ENCODE results near the gene GDE1.

GDE1 gene

DNA sequence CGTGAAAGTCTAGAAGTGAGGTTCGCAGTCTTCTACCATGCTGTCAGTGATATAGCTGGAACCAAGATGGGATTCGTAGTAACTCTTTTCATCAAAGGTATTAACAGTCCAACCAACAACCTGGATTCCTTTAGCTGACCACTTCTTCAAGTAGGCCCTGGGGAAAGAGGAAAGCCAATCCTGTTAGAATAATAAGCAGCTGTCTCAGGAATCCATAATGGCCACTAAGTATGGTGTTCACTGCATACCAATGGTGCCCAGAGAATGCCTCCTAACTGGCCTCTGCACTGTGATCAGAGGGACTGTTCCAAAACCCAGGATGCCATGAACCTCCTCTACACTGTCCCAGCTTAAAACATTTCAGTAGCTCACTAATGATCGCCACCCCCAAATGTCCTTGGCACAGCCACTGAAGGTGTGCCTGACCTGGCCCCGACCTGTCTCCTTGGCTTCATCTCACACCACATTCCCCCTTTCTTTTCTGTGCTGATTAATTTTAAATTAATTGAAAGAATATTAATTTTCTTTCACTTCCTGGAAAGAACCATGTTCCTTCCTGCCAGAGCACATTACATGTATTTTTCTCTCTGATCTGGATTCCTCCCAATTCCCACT, 18.3 kb downstream of the GDE1 start:
- no peak for DNase-seq (ENCODE audit: low read depth)
- TF ChIP-seq MYC (IDR thresholded peaks at IDR 0.05; ENCODE audit: low read depth, low read length) (no peak), POLR2A (IDR thresholded peaks at IDR 0.05; ENCODE audit: extremely low read depth, insufficient read length) (no peak)
- TF ChIP-seq, protein P1, sequence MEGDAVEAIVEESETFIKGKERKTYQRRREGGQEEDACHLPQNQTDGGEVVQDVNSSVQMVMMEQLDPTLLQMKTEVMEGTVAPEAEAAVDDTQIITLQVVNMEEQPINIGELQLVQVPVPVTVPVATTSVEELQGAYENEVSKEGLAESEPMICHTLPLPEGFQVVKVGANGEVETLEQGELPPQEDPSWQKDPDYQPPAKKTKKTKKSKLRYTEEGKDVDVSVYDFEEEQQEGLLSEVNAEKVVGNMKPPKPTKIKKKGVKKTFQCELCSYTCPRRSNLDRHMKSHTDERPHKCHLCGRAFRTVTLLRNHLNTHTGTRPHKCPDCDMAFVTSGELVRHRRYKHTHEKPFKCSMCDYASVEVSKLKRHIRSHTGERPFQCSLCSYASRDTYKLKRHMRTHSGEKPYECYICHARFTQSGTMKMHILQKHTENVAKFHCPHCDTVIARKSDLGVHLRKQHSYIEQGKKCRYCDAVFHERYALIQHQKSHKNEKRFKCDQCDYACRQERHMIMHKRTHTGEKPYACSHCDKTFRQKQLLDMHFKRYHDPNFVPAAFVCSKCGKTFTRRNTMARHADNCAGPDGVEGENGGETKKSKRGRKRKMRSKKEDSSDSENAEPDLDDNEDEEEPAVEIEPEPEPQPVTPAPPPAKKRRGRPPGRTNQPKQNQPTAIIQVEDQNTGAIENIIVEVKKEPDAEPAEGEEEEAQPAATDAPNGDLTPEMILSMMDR (IDR thresholded peaks at IDR 0.05; ENCODE audit: low read depth, low read length) = no peak
- TF ChIP-seq, protein P2, sequence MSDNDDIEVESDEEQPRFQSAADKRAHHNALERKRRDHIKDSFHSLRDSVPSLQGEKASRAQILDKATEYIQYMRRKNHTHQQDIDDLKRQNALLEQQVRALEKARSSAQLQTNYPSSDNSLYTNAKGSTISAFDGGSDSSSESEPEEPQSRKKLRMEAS (IDR thresholded peaks at IDR 0.05; ENCODE audit: low read depth, low read length) = no peak
- no peak overlapping the region for H3K4me3 ChIP-seq (ENCODE audit: low read depth, low read length)

DNA sequence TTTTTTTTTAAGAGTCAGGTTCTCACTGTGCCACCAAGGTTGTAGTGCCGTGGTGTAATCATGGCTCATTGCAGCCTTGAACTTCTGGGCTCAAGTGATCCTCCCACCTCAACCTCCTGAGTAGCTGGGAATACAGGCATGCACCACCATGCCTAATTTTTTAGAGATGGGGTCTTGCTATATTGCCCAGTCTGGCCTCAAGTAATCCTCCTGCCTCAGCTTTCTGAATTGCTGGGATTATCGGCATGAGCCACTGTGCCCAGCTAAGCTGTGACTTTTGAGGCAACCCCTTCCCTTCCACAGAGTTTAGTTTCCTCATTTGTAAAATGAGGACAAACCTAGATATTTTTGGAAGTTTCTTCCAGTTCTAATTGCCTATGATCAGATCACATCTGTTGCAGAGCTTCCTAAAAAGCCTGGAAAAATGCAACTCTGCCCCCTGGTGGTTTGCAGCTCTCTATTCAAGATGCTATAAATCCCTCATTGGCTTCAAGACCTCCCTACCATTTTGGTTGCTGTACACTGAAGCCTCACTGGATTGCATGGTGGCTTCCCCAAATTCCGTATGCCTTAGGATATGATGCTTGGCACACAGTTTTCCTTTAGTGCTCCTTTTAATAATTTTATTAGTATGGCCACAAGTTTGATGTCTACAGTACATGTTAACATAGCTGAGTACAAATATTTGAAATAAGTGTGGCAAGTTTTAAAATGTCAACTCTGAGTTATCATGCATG, 19.3 kb downstream of the GDE1 start:
- no peak overlapping the region for H3K4me3 ChIP-seq (ENCODE audit: low read depth, low read length)
- DNase-seq (ENCODE audit: low read depth) = peak; percentile 79
- TF ChIP-seq, protein P2 (IDR thresholded peaks at IDR 0.05; ENCODE audit: low read depth, low read length) = no peak
- TF ChIP-seq, protein P1 (IDR thresholded peaks at IDR 0.05; ENCODE audit: low read depth, low read length) = peak; percentile 73

DNA sequence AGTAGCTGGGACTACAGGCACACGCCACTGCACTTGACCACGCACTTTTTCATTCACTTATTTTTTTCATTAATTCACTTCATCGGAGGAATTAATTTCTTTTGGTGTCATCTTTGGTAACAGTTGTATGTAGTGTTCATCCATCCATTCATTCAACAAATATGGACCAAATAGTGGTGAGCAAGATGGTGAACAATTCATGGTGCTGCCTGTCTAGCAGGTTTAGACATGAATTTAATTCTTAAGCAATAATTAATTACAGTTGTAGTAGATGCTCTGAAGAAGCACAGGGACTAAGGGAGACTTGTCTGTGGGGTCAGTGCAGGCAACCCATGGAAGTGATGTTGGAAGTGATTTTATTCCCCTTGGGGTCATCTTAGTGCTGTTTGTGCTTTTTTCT, 22.4 kb downstream of the GDE1 start:
- DNase-seq (ENCODE audit: low read depth) = no peak
- TF ChIP-seq POLR2A (IDR thresholded peaks at IDR 0.05; ENCODE audit: extremely low read depth, insufficient read length) (no peak), MYC (IDR thresholded peaks at IDR 0.05; ENCODE audit: low read depth, low read length) (no peak)
- TF ChIP-seq, protein P2 (IDR thresholded peaks at IDR 0.05; ENCODE audit: low read depth, low read length) = no peak
- TF ChIP-seq, protein P1 (IDR thresholded peaks at IDR 0.05; ENCODE audit: low read depth, low read length) = no peak
- no peak overlapping the region for H3K4me3 ChIP-seq (ENCODE audit: low read depth, low read length)

DNA sequence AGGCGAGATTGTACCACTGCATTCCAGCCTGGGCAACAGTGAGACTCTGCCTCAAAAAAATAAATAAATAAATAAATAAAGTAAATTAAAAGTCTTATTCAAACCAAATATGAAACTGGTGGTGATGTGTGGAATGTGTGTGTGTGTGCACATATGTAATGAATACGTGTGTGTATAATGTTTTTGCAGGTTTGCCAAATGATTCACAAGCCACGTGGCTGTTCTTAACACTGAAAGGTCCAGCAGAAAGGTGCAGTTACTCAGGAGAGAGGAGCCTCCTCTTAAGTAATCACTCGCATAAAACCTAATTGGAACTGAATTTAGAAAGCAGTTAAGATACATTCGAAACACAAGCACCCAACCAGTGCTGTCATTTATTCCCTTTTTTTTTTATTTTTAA, 22.9 kb downstream of the GDE1 start:
- H3K4me3 ChIP-seq (ENCODE audit: low read depth, low read length) = no peak overlapping the region
- no peak for DNase-seq (ENCODE audit: low read depth)
- TF ChIP-seq, protein P1 (IDR thresholded peaks at IDR 0.05; ENCODE audit: low read depth, low read length) = no peak
- TF ChIP-seq POLR2A (IDR thresholded peaks at IDR 0.05; ENCODE audit: extremely low read depth, insufficient read length) = no peak
- TF ChIP-seq, protein P2 (IDR thresholded peaks at IDR 0.05; ENCODE audit: low read depth, low read length) = no peak
- TF ChIP-seq MYC (IDR thresholded peaks at IDR 0.05; ENCODE audit: low read depth, low read length) = no peak

DNA sequence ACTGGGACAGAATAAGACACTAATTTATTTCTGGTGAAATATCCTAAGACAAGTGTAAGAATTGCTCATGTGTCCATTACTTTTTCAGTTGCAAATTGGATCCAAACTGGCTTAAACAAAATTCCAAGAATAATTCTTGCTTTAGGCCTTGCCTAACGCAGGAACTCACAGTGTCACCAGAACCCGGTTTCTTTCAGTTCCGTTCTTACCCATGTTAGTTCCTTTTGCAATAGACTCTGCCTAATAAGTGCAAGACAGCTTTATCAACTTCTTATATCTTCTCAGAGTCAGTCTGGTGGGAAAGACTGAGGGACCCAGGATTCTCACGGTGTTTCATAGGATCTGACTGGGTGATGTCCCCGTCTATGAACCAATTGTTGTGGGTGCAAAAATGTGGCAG, 24.7 kb downstream of the GDE1 start:
- TF ChIP-seq, protein P2 (IDR thresholded peaks at IDR 0.05; ENCODE audit: low read depth, low read length) = no peak
- no peak for TF ChIP-seq POLR2A (IDR thresholded peaks at IDR 0.05; ENCODE audit: extremely low read depth, insufficient read length)
- TF ChIP-seq MYC (IDR thresholded peaks at IDR 0.05; ENCODE audit: low read depth, low read length) = no peak
- H3K4me3 ChIP-seq (ENCODE audit: low read depth, low read length) = no peak overlapping the region
- DNase-seq (ENCODE audit: low read depth) = no peak

DNA sequence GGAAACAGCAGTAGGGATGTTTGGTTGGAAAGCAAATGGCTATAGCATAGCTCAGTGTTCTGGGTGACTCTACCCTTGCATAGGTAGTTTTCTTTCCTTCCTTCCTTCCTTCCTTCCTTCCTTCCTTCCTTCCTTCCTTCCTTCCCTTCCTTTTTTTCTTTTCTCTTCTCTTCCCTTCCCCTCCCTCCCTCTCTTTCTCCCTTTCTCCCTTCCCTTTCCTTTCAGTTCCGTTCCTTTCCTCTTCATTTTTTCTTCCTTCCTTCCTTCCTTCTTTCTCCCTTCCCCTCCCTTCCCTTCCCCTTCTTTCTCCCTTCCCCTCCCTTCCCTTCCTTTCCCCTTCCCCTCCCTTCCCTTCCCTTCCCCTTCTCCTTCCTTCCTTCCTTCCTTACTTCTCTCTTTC, 31.3 kb downstream of the GDE1 start:
- DNase-seq (ENCODE audit: low read depth) = no peak
- no peak overlapping the region for H3K4me3 ChIP-seq (ENCODE audit: low read depth, low read length)
- TF ChIP-seq, protein P2 (IDR thresholded peaks at IDR 0.05; ENCODE audit: low read depth, low read length) = no peak
- TF ChIP-seq MYC (IDR thresholded peaks at IDR 0.05; ENCODE audit: low read depth, low read length) (no peak), POLR2A (IDR thresholded peaks at IDR 0.05; ENCODE audit: extremely low read depth, insufficient read length) (no peak)
- TF ChIP-seq, protein P1 (IDR thresholded peaks at IDR 0.05; ENCODE audit: low read depth, low read length) = no peak

Measured in NB4 (cell line).